ENCODE data around the gene CLNK.

CLNK gene

DNA sequence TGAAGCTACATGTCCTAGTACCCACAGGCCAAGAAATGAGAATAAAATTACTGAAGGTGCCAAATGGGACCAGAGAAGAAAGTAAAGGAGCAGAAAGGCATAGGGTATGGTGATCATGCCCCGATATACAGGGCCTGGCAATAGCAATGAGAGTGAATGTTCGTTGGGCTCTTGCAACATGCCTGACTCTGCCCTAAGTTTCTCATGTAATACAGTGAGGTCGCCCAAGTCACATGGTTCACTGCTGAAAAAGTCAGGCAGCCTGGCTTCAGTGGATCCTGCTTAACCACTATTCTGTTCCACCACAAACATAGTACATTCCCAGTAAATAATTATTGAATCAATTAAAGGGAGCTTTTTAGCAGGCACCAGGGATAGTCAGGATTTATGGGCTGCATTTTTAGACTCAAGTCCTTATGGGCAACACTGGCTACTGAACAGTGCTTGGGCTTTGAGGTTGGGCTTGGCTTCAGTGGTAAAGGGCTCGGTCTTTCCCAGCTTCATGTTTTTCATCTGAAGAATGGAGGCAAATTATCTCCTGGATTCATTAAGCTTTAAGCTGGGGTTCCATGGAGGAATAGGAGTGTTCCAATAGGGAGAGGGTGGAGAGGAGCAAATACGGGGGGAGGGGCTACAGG is 160.3 kb downstream of the CLNK start:
- TF ChIP-seq, protein P1, sequence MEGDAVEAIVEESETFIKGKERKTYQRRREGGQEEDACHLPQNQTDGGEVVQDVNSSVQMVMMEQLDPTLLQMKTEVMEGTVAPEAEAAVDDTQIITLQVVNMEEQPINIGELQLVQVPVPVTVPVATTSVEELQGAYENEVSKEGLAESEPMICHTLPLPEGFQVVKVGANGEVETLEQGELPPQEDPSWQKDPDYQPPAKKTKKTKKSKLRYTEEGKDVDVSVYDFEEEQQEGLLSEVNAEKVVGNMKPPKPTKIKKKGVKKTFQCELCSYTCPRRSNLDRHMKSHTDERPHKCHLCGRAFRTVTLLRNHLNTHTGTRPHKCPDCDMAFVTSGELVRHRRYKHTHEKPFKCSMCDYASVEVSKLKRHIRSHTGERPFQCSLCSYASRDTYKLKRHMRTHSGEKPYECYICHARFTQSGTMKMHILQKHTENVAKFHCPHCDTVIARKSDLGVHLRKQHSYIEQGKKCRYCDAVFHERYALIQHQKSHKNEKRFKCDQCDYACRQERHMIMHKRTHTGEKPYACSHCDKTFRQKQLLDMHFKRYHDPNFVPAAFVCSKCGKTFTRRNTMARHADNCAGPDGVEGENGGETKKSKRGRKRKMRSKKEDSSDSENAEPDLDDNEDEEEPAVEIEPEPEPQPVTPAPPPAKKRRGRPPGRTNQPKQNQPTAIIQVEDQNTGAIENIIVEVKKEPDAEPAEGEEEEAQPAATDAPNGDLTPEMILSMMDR (IDR thresholded peaks at IDR 0.05; ENCODE audit: low read depth, low read length) = no peak
- peak; percentile 8 to 36 for DNase-seq (ENCODE audit: low read depth in 2 of 2)
- no peak overlapping the region for H3K4me3 ChIP-seq (replicated peaks in 1 of 2; ENCODE audit: low read depth in 2 of 2, low read length in 2 of 2)

DNA sequence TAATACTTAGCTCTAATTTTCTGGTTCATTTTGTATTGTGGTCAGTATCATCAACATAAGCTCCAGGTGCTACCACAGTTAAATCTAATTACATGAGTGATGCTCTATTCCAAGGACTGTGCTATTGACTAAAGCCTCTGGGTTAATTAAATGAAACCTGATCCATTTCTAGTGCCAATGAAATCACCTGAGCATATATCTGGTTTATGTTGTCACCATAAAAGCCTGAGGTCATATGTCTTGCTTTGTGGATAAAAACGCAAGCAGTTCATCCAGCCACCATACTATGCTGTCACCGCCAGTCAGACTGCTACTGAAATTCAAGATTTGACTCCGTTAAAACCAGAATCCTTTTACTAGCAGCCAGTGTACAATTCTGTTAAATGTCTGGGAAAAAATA is 163.1 kb downstream of the CLNK start:
- DNase-seq (ENCODE audit: low read depth in 2 of 2) = no peak
- TF ChIP-seq, protein P1 (IDR thresholded peaks at IDR 0.05; ENCODE audit: low read depth, low read length) = no peak
- H3K4me3 ChIP-seq (replicated peaks in 1 of 2; ENCODE audit: low read depth in 2 of 2, low read length in 2 of 2) = no peak overlapping the region

DNA sequence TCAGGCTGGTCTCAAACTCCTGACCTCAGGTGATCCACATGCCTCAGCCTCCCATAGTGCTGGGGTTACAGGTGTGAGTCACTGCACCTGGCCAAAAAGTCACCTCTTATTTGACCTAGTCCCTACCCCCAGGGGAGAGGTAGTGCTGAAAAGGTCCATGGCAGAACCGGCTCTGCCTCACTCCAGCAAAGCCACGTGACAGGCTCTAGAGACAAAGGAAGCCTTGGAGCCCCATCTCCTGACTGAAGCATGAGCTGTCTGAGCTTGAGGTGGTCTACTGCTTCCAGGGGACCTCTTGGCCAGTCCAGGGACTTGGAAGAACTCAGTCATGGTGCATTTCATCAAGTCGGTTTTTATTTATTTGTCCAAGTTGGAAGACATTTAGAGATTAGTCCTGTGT is 174.8 kb downstream of the CLNK start:
- no peak for DNase-seq (ENCODE audit: low read depth in 2 of 2)
- no peak overlapping the region for H3K4me3 ChIP-seq (replicated peaks in 1 of 2; ENCODE audit: low read depth in 2 of 2, low read length in 2 of 2)
- TF ChIP-seq, protein P1 (IDR thresholded peaks at IDR 0.05; ENCODE audit: low read depth, low read length) = no peak

DNA sequence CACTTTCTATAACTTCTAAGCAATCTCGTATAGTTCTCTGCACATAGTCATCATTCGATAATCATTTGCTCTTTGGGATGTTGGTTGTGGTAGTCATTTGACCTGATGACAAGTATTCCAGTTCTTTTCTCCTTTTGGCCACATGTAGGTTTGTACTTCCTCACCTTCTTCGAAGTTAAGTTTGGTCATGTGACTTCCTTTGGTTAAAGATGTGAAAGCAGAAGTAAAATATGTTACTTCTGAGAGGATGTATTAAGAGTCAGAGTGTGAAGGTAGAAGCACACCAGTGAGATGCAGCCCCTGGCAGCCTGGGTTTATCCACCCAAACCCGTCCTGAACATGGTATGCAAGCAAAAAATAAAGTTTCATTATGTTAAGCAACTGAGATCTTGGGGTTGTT is 178.5 kb downstream of the CLNK start:
- TF ChIP-seq, protein P1 (IDR thresholded peaks at IDR 0.05; ENCODE audit: low read depth, low read length) = no peak
- no peak for DNase-seq (ENCODE audit: low read depth in 2 of 2)
- H3K4me3 ChIP-seq (replicated peaks in 1 of 2; ENCODE audit: low read depth in 2 of 2, low read length in 2 of 2) = no peak overlapping the region

DNA sequence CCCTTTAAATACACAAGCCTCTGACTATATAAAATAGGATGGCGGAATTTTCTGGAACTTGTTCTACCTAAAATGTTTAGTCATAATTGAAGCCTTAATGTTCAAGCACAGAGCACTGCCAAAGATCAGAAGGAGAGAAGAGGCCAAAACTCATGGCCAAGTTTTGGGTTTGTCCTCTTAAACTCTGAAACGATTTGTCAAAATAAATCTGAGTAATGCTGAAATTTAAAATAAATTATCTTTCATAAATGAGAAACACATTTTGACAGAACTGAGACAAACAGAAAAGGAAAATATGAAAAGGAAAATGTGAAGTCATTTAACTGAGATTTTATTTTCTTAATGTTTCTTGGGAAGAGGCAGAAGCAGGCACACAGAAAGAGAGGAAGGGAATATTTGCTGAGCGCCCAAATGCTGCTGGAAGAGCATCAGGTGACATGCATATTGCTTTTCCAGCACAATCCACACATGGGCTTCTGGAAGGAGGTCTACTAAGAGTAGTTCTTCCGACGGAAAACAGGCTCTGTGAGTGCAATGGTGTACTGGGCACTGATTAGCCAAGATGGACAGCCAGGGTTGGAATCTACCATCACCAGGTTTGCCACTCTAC is 179.9 kb downstream of the CLNK start:
- no peak overlapping the region for H3K4me3 ChIP-seq (replicated peaks in 1 of 2; ENCODE audit: low read depth in 2 of 2, low read length in 2 of 2)
- TF ChIP-seq, protein P1 (IDR thresholded peaks at IDR 0.05; ENCODE audit: low read depth, low read length) = no peak
- no peak for DNase-seq (ENCODE audit: low read depth in 2 of 2)

DNA sequence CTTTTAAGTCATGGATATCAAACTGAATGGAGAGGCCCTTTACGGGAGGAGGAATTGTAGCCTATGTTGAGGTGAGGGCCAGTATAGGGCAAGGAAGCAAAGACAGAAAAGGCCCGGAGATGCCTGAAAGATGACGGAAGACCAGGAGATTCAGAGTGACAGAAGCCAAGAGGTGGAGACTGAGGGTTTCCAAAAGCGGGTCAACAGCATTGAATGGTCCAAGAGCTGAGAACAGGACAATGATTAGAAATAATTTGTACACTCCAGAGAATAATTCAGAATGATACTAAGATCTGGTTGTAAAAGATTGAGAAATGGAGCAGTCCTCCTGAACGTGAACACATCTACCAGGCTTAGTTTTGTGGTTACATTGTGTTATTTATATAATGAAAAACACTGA is 181.9 kb downstream of the CLNK start:
- no peak overlapping the region for H3K4me3 ChIP-seq (replicated peaks in 1 of 2; ENCODE audit: low read depth in 2 of 2, low read length in 2 of 2)
- DNase-seq (ENCODE audit: low read depth in 2 of 2) = no peak
- TF ChIP-seq, protein P1 (IDR thresholded peaks at IDR 0.05; ENCODE audit: low read depth, low read length) = no peak
